Measurements from ENCODE around the gene ZNF160. TPM values are rescaled to one million over a fixed set of nuclear protein-coding genes. Genes with fewer than 3 reads are reported as not detected.
"Not testable (repeated sequence)": the region's sequence is repeated elsewhere in the genome, so short reads cannot be mapped to it uniquely, and the experiment has no call there.

Gene ZNF160
- total and polyA plus RNA-seq, 4 experiments from 2014 or later = 19.0 to 81.1 (median 51.5) TPM

- H3K27ac ChIP-seq (ENCODE audit: low read depth, low read length) = no peak overlapping the region
- no peaks in the 10 kb centered on the region for H3K36me3 ChIP-seq (ENCODE audit: insufficient read depth, low read length)
- Mint-ChIP-seq H3K27ac (no peak overlapping the region), H3K9me3 (peaks cover 4 to 77% (median 59%) of the 10 kb centered on the region in 8 donors), H3K4me3 (peak overlapping the region in 3 of 8 donors; percentile 37 to 80 (median 62)), H3K4me1 (peaks cover 0 to 10% (median 5%) of the 10 kb centered on the region in 4 donors), H3K27me3 (peaks cover 5 to 8% of the 10 kb centered on the region in 2 donors), H3K36me3 (peaks cover 10 to 15% of the 10 kb centered on the region in 2 donors)
- H3K27me3 ChIP-seq (ENCODE audit: insufficient read depth, low read length) = no peaks in the 10 kb centered on the region
- ChIA-PET POLR2A (ENCODE audit: partially characterized antibody) (no interaction called here), CTCF (ENCODE audit: partially characterized antibody) (no interaction called here)
- no peak for DNase-seq
- H3K4me1 ChIP-seq (ENCODE audit: insufficient read depth, low read length) = no peaks in the 10 kb centered on the region
- H3K4me3 ChIP-seq (ENCODE audit: low read length in 2 of 2) = no peak overlapping the region
- intact Hi-C loops (cut with micrococcal nuclease) = no loop called here
- H3K9me3 ChIP-seq (ENCODE audit: control insufficient read depth in 1 of 2, low read length in 2 of 2) = peaks cover 0 to 17% of the 10 kb centered on the region in 2 donors
These were observed 27.9 kb upstream of the ZNF160 start for GRCh38 chr19:53131085-53131590.

- H3K4me3 Mint-ChIP-seq = peak overlapping the region in 1 of 8 donors; percentile 34
- no peak overlapping the region for H3K4me3 ChIP-seq (ENCODE audit: low read length in 2 of 2)
- POLR2A ChIA-PET (ENCODE audit: partially characterized antibody) = no interaction called here
- H3K27me3 ChIP-seq (ENCODE audit: insufficient read depth, low read length) = no peaks in the 10 kb centered on the region
- no peaks in the 10 kb centered on the region for H3K36me3 ChIP-seq (ENCODE audit: insufficient read depth, low read length)
- no peak overlapping the region for H3K27ac ChIP-seq (ENCODE audit: low read depth, low read length)
- DNase-seq = no peak
- intact Hi-C loops (cut with micrococcal nuclease) = no loop called here
- peaks cover 0 to 14% of the 10 kb centered on the region in 2 donors for H3K9me3 ChIP-seq (ENCODE audit: control insufficient read depth in 1 of 2, low read length in 2 of 2)
- peaks cover 0 to 10% (median 5%) of the 10 kb centered on the region in 4 donors for H3K4me1 Mint-ChIP-seq
- H3K27me3 Mint-ChIP-seq = peaks cover 5 to 8% of the 10 kb centered on the region in 2 donors
- peaks cover 4 to 71% (median 55%) of the 10 kb centered on the region in 8 donors for H3K9me3 Mint-ChIP-seq
- H3K4me1 ChIP-seq (ENCODE audit: insufficient read depth, low read length) = no peaks in the 10 kb centered on the region
- CTCF ChIA-PET (ENCODE audit: partially characterized antibody) = no interaction called here
- H3K36me3 Mint-ChIP-seq = peaks cover 7 to 15% of the 10 kb centered on the region in 2 donors
- no peak overlapping the region for H3K27ac Mint-ChIP-seq
These were observed 27.3 kb upstream of the ZNF160 start for GRCh38 chr19:53130506-53130905.

GRCh38 chr19:53126733-53127526, 23.7 kb upstream of the ZNF160 start:
- peaks cover 3 to 20% of the 10 kb centered on the region in 2 donors for H3K36me3 Mint-ChIP-seq
- CTCF ChIA-PET (ENCODE audit: partially characterized antibody); H3K27ac Mint-ChIP-seq; H3K27ac ChIP-seq (ENCODE audit: low read depth, low read length); POLR2A ChIA-PET (ENCODE audit: partially characterized antibody); H3K4me1 Mint-ChIP-seq; DNase-seq; H3K27me3 ChIP-seq (ENCODE audit: insufficient read depth, low read length); H3K9me3 ChIP-seq (ENCODE audit: control insufficient read depth in 1 of 2, low read length in 2 of 2); H3K4me3 Mint-ChIP-seq; H3K4me3 ChIP-seq (ENCODE audit: low read length in 2 of 2); intact Hi-C loops (cut with micrococcal nuclease); H3K36me3 ChIP-seq (ENCODE audit: insufficient read depth, low read length); H3K4me1 ChIP-seq (ENCODE audit: insufficient read depth, low read length): not testable (repeated sequence)
- H3K27me3 Mint-ChIP-seq = peaks cover 5 to 12% of the 10 kb centered on the region in 2 donors
- H3K9me3 Mint-ChIP-seq = peaks cover 4 to 67% (median 47%) of the 10 kb centered on the region in 8 donors

GRCh38 chr19:53123400-53123799, 20.2 kb upstream of the ZNF160 start:
- Mint-ChIP-seq H3K9me3 (peaks cover 4 to 60% (median 44%) of the 10 kb centered on the region in 8 donors), H3K4me1 (no peaks in the 10 kb centered on the region), H3K27me3 (peaks cover 2 to 5% of the 10 kb centered on the region in 2 donors), H3K4me3 (no peak overlapping the region), H3K36me3 (peaks cover 4 to 21% of the 10 kb centered on the region in 2 donors), H3K27ac (no peak overlapping the region)
- Histone ChIP-seq H3K4me3 (ENCODE audit: low read length in 2 of 2) (no peak overlapping the region), H3K27me3 (ENCODE audit: insufficient read depth, low read length) (no peaks in the 10 kb centered on the region), H3K9me3 (ENCODE audit: control insufficient read depth in 1 of 2, low read length in 2 of 2) (no peaks in the 10 kb centered on the region), H3K4me1 (ENCODE audit: insufficient read depth, low read length) (no peaks in the 10 kb centered on the region), H3K27ac (ENCODE audit: low read depth, low read length) (no peak overlapping the region), H3K36me3 (ENCODE audit: insufficient read depth, low read length) (no peaks in the 10 kb centered on the region)
- intact Hi-C loops (cut with micrococcal nuclease) = no loop called here
- POLR2A ChIA-PET (ENCODE audit: partially characterized antibody) = no interaction called here
- CTCF ChIA-PET (ENCODE audit: partially characterized antibody) = no interaction called here
- no peak for DNase-seq

DNA sequence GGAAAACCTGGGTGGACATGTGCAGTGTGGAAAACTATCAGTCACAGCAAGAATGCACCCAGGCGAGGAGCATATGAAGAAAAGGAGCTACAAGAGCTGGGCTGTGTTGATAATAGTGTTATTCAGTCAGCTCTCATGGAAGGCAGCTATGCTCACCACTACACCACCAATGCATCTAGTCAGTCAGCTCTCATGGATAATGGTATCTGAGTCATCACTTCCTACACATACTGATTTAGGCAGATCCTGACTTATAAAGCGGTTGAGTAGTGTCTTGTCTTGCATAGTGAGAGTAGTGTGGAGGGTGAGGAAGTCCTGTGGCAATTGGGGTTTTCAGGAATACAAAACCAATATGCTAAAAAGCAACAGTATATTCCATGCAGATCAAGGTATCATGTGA, 9.1 kb upstream of the ZNF160 start:
- H3K27ac Mint-ChIP-seq = peak overlapping the region in 1 of 7 donors; percentile 59
- H3K4me1 Mint-ChIP-seq = no peaks in the 10 kb centered on the region
- no peak for DNase-seq
- H3K36me3 Mint-ChIP-seq = peaks cover 22 to 53% of the 10 kb centered on the region in 2 donors
- POLR2A ChIA-PET (ENCODE audit: partially characterized antibody) = interaction anchor here (0.8 kb wide), 1 partner anchor 11 kb away, joined by 3 read pairs; no protein-coding TSS in a partner anchor
- H3K9me3 ChIP-seq (ENCODE audit: control insufficient read depth in 1 of 2, low read length in 2 of 2) = peaks cover 0 to 9% of the 10 kb centered on the region in 2 donors
- H3K4me1 ChIP-seq (ENCODE audit: insufficient read depth, low read length) = no peaks in the 10 kb centered on the region
- CTCF ChIA-PET (ENCODE audit: partially characterized antibody) = no interaction called here
- no peaks in the 10 kb centered on the region for H3K27me3 ChIP-seq (ENCODE audit: insufficient read depth, low read length)
- H3K27me3 Mint-ChIP-seq = peaks cover 6 to 8% of the 10 kb centered on the region in 2 donors
- H3K4me3 Mint-ChIP-seq = no peak overlapping the region
- no peak overlapping the region for H3K27ac ChIP-seq (ENCODE audit: low read depth, low read length)
- no peaks in the 10 kb centered on the region for H3K36me3 ChIP-seq (ENCODE audit: insufficient read depth, low read length)
- no peak overlapping the region for H3K4me3 ChIP-seq (ENCODE audit: low read length in 2 of 2)
- peaks cover 9 to 87% (median 67%) of the 10 kb centered on the region in 8 donors for H3K9me3 Mint-ChIP-seq
- intact Hi-C loops (cut with micrococcal nuclease) = no loop called here

DNA sequence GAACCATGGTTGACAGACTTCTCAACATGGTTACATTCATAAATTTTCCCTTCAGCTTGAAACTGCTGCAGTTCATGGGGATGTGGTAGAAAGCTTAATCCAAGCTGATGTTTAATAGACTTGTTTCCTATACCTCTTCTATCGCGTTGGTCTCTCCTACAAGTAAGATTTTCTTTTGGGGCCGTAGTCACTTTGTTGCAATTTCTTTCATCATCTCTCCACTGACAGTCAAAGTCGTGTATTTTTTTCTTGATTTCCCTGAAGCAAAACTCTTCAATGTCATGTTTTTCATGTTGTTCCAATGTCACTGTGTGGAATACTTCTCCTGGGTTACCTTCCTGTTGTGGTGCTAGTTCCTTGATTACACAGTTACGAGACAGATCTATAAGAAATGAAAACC, 6.3 kb upstream of the ZNF160 start:
- ChIA-PET CTCF (ENCODE audit: partially characterized antibody) (no interaction called here), POLR2A (ENCODE audit: partially characterized antibody) (no interaction called here)
- Mint-ChIP-seq H3K36me3 (peaks cover 11 to 25% of the 10 kb centered on the region in 2 donors), H3K4me3 (peak overlapping the region in 1 of 8 donors; percentile 55), H3K27me3 (peaks cover 6 to 8% of the 10 kb centered on the region in 2 donors), H3K9me3 (peaks cover 6 to 61% (median 44%) of the 10 kb centered on the region in 8 donors), H3K27ac (no peak overlapping the region), H3K4me1 (no peaks in the 10 kb centered on the region)
- Histone ChIP-seq H3K36me3 (ENCODE audit: insufficient read depth, low read length) (no peaks in the 10 kb centered on the region), H3K4me1 (ENCODE audit: insufficient read depth, low read length) (no peaks in the 10 kb centered on the region), H3K27ac (ENCODE audit: low read depth, low read length) (no peak overlapping the region), H3K4me3 (ENCODE audit: low read length in 2 of 2) (no peak overlapping the region), H3K9me3 (ENCODE audit: control insufficient read depth in 1 of 2, low read length in 2 of 2) (peaks cover 0 to 8% of the 10 kb centered on the region in 2 donors), H3K27me3 (ENCODE audit: insufficient read depth, low read length) (no peaks in the 10 kb centered on the region)
- DNase-seq = no peak
- intact Hi-C loops (cut with micrococcal nuclease) = no loop called here

- peaks cover 29% of the 10 kb centered on the region for H3K4me1 ChIP-seq (ENCODE audit: insufficient read depth, low read length)
- Mint-ChIP-seq H3K4me1 (peaks cover 22 to 52% (median 38%) of the 10 kb centered on the region in 4 donors), H3K27me3 (no peaks in the 10 kb centered on the region), H3K9me3 (peaks cover 0 to 28% (median 8%) of the 10 kb centered on the region in 8 donors), H3K27ac (peak overlapping the region; percentile 91 to 98 (median 95)), H3K4me3 (peak overlapping the region; percentile 87 to 96 (median 95)), H3K36me3 (peaks cover 19 to 35% of the 10 kb centered on the region in 2 donors)
- no peaks in the 10 kb centered on the region for H3K27me3 ChIP-seq (ENCODE audit: insufficient read depth, low read length)
- peak overlapping the region; percentile 92 to 96 for H3K4me3 ChIP-seq (ENCODE audit: low read length in 2 of 2)
- POLR2A ChIA-PET (ENCODE audit: partially characterized antibody) = interaction anchor here (1.0 to 2.1 kb wide), 3 partner anchors 55 to 1053 kb away, joined by 3 to 8 read pairs (median 5); partner anchors contain the start of gene ZNF816
- H3K27ac ChIP-seq (ENCODE audit: low read depth, low read length) = peak overlapping the region; percentile 84
- intact Hi-C loops (cut with micrococcal nuclease) = loop anchor here (1.0 to 5.0 kb wide), 7 partner anchors 57 to 913 kb away; partner anchors contain the start of genes ZNF347, ZNF468, ZNF665 and ZNF845
- H3K36me3 ChIP-seq (ENCODE audit: insufficient read depth, low read length) = peaks cover 10% of the 10 kb centered on the region
- DNase-seq = peak; percentile 26 to 59 (median 32)
- H3K9me3 ChIP-seq (ENCODE audit: control insufficient read depth in 1 of 2, low read length in 2 of 2) = no peaks in the 10 kb centered on the region
- CTCF ChIA-PET (ENCODE audit: partially characterized antibody) = no interaction called here
These were observed 427 bp downstream of the ZNF160 start for GRCh38 chr19:53102756-53103233.

Data from CD4-positive, alpha-beta memory T cell (primary cell).